Trophoblast cell (in vitro differentiated cells and primary cell): ENCODE data around the gene KIF26A.

Experiments
- DNase-seq, 2 donors: peaks; one replicate each; pipeline ENCODE4 v3.0.0-alpha.2; 2016
- H2AFZ ChIP-seq: 2 replicates; pipeline ENCODE4 v1.6.1; 2013; ENCODE audit warnings: low read length, moderate library complexity, mild to moderate bottlenecking; ENCODE audit not compliant: insufficient read depth, poor library complexity
- H2AK5ac ChIP-seq: 2 replicates; pipeline ENCODE4 v1.6.1; 2013; ENCODE audit warnings: mild to moderate bottlenecking, low read length
- H2BK120ac ChIP-seq: 2 replicates; pipeline ENCODE4 v1.6.1; 2013; ENCODE audit warnings: low read length, mild to moderate bottlenecking, moderate library complexity; ENCODE audit not compliant: insufficient read depth, poor library complexity
- H2BK12ac ChIP-seq: 2 replicates; pipeline ENCODE4 v1.6.1; 2013; ENCODE audit warnings: mild to moderate bottlenecking, low read length, moderate library complexity
- H2BK5ac ChIP-seq: 2 replicates; pipeline ENCODE4 v1.6.1; 2013; ENCODE audit warnings: low read length, low read depth, moderate library complexity, mild to moderate bottlenecking; ENCODE audit not compliant: poor library complexity
- H3K14ac ChIP-seq: 2 replicates; pipeline ENCODE4 v1.6.1; 2013; ENCODE audit warnings: mild to moderate bottlenecking, low read length
- H3K18ac ChIP-seq: 2 replicates; pipeline ENCODE4 v1.6.1; 2013; ENCODE audit warnings: mild to moderate bottlenecking, low read length
- H3K23ac ChIP-seq: 2 replicates; pipeline ENCODE4 v1.6.1; 2013; ENCODE audit warnings: low read length
- H3K27ac ChIP-seq: 2 replicates; pipeline ENCODE4 v1.5.1; 2013; ENCODE audit warnings: low read depth, mild to moderate bottlenecking, inconsistent platforms, low read length, moderate library complexity
- H3K27me3 ChIP-seq: 2 replicates; pipeline ENCODE4 v1.6.1; 2013; ENCODE audit warnings: inconsistent platforms, mild to moderate bottlenecking, low read length, moderate library complexity; ENCODE audit not compliant: insufficient read depth
- H3K36me3 ChIP-seq, 2 experiments: 1 replicate in 1 of 2; 2 replicates in 1 of 2; pipeline ENCODE4 v1.6.1; 2013; ENCODE audit warnings: low read length in 2 of 2, mild to moderate bottlenecking in 2 of 2, moderate library complexity in 1 of 2; ENCODE audit not compliant: insufficient read depth in 2 of 2, control insufficient read depth in 1 of 2
- H3K4ac ChIP-seq: 2 replicates; pipeline ENCODE4 v1.6.1; 2013; ENCODE audit warnings: low read depth, mild to moderate bottlenecking, low read length, moderate library complexity
- H3K4me1 ChIP-seq, 2 experiments: 1 replicate in 1 of 2; 2 replicates in 1 of 2; pipeline ENCODE4 v1.6.1; 2013; ENCODE audit warnings: low read length in 2 of 2, mild to moderate bottlenecking in 2 of 2, moderate library complexity in 1 of 2; ENCODE audit not compliant: insufficient read depth in 2 of 2, control insufficient read depth in 1 of 2
- H3K4me2 ChIP-seq: 2 replicates; pipeline ENCODE4 v1.6.1; 2013; ENCODE audit warnings: inconsistent platforms, mild to moderate bottlenecking, low read length, moderate library complexity
- H3K4me3 ChIP-seq: 2 replicates; pipeline ENCODE4 v1.5.1; 2013; ENCODE audit warnings: mild to moderate bottlenecking, low read depth, low read length, inconsistent platforms
- H3K79me1 ChIP-seq: one replicate; pipeline ENCODE4 v1.6.1; 2013; ENCODE audit warnings: low read length
- H3K79me2 ChIP-seq: 2 replicates; pipeline ENCODE4 v1.6.1; 2013; ENCODE audit warnings: low read length, mild to moderate bottlenecking; ENCODE audit not compliant: control insufficient read depth, insufficient read depth, poor library complexity
- H3K9ac ChIP-seq: 2 replicates; pipeline ENCODE4 v1.6.1; 2013; ENCODE audit warnings: mild to moderate bottlenecking, low read length
- H3K9me3 ChIP-seq: 2 replicates; pipeline ENCODE4 v1.6.1; 2013; ENCODE audit warnings: low read depth, mild to moderate bottlenecking, control low read depth, inconsistent platforms, low read length; ENCODE audit not compliant: insufficient read depth
- H4K12ac ChIP-seq: 2 replicates; pipeline ENCODE4 v1.6.1; 2013; ENCODE audit warnings: low read depth, mild to moderate bottlenecking, low read length, moderate library complexity
- H4K8ac ChIP-seq: 2 replicates; pipeline ENCODE4 v1.6.1; 2013; ENCODE audit warnings: low read depth, mild to moderate bottlenecking, low read length, moderate library complexity
- H4K91ac ChIP-seq: one replicate; pipeline ENCODE4 v1.6.1; 2013; ENCODE audit warnings: low read depth, mild to moderate bottlenecking, low read length, moderate library complexity
- WGBS: extraction: QIAGEN DNeasy Blood & Tissue Kit; methylation state at CpG from one replicate; pipeline ENCODE4 v1.1.7; 2013; ENCODE audit warnings: missing lambda C conversion rate; ENCODE audit not compliant: insufficient read length, insufficient coverage; ENCODE audit errors: extremely low coverage; 5-methylcytosine and 5-hydroxymethylcytosine counted together

KIF26A gene

GRCh38 chr14:104180561-104181165 lies 42.3 kb downstream of the KIF26A start:
- no peaks in the 10 kb centered on the region for H3K79me1 ChIP-seq
- no CpG with 5 or more reads among the region's 26 CpGs for WGBS
- no peaks in the 10 kb centered on the region for H3K27me3 ChIP-seq
- no peak overlapping the region for H4K8ac ChIP-seq
- H3K23ac ChIP-seq = no peak overlapping the region
- peaks cover 2 to 4% of the 10 kb centered on the region in 2 experiments for H3K4me1 ChIP-seq
- peaks cover 0 to 2% of the 10 kb centered on the region in 2 experiments for H3K36me3 ChIP-seq
- H3K9ac ChIP-seq = no peak overlapping the region
- no peak overlapping the region for H4K12ac ChIP-seq
- H3K18ac ChIP-seq = no peak overlapping the region
- no peak overlapping the region for H2AFZ ChIP-seq
- no peak overlapping the region for H3K4me2 ChIP-seq
- H2BK12ac ChIP-seq = no peak overlapping the region
- no peak overlapping the region for H2BK5ac ChIP-seq
- no peak overlapping the region for H3K4me3 ChIP-seq
- no peak overlapping the region for H3K4ac ChIP-seq
- no peak overlapping the region for H2AK5ac ChIP-seq
- H3K14ac ChIP-seq = no peak overlapping the region
- H2BK120ac ChIP-seq = no peak overlapping the region
- H3K9me3 ChIP-seq = peaks cover 2% of the 10 kb centered on the region
- H3K79me2 ChIP-seq = no peaks in the 10 kb centered on the region
- no peak overlapping the region for H3K27ac ChIP-seq
- no peak overlapping the region for H4K91ac ChIP-seq
- DNase-seq = no peak

GRCh38 chr14:104181761-104182530 lies 43.6 kb downstream of the KIF26A start:
- Histone ChIP-seq H2AFZ (no peak overlapping the region), H2BK120ac (no peak overlapping the region), H3K4me3 (no peak overlapping the region), H2BK12ac (no peak overlapping the region), H3K27ac (no peak overlapping the region), H3K9me3 (peaks cover 1% of the 10 kb centered on the region), H3K79me2 (no peaks in the 10 kb centered on the region), H4K8ac (no peak overlapping the region), H4K91ac (no peak overlapping the region), H3K4me2 (no peak overlapping the region), H4K12ac (no peak overlapping the region), H3K36me3 (peaks cover 0 to under 1% of the 10 kb centered on the region in 2 experiments), H2AK5ac (no peak overlapping the region), H3K4ac (no peak overlapping the region), H3K23ac (no peak overlapping the region), H3K4me1 (peaks cover 2 to 4% of the 10 kb centered on the region in 2 experiments), H3K14ac (no peak overlapping the region), H3K9ac (no peak overlapping the region), H3K79me1 (no peaks in the 10 kb centered on the region), H3K27me3 (no peaks in the 10 kb centered on the region), H3K18ac (no peak overlapping the region), H2BK5ac (no peak overlapping the region)
- peak in 1 of 2 donors; percentile 36 for DNase-seq
- WGBS = no CpG with 5 or more reads among the region's 27 CpGs

DNA sequence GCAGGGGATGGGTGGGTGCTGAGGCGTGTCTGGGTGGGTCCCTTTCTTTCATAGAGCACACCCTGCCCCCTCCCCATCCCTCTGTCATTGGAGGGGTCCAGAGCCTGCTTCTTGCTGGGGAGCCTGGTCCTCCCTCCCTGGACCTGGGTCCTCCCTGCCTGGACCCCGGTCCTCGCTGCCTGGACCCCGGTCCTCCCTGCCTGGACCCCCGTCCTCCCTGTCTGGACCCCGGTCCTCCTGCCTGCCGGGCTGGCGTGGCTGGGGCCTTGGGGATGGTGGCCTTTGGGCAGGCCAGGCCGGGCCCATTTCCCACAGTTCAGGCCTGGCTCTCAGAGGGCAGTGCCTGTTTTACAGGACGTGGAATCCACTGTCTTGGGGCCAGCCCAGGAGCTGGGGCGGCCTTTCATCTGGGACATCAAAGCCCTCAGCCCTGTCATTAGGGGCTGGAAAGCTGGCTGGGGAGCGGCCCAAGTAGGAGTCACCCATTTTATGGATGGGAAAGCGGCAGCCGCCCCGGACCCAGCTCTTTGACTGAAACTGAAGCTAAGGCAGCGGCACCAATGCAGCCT lies 44.6 kb downstream of the KIF26A start:
- Histone ChIP-seq H4K8ac (no peak overlapping the region), H3K14ac (no peak overlapping the region), H3K23ac (no peak overlapping the region), H3K18ac (no peak overlapping the region), H3K9ac (no peak overlapping the region), H3K36me3 (no peaks in the 10 kb centered on the region), H2AK5ac (no peak overlapping the region), H3K4me1 (peaks cover 2 to 4% of the 10 kb centered on the region in 2 experiments), H3K4me2 (no peak overlapping the region), H2BK120ac (no peak overlapping the region), H2BK12ac (no peak overlapping the region), H3K79me2 (no peaks in the 10 kb centered on the region), H2BK5ac (no peak overlapping the region), H4K91ac (no peak overlapping the region), H3K27ac (no peak overlapping the region), H3K4ac (no peak overlapping the region), H2AFZ (no peak overlapping the region), H4K12ac (no peak overlapping the region), H3K9me3 (no peaks in the 10 kb centered on the region), H3K27me3 (no peaks in the 10 kb centered on the region), H3K79me1 (no peaks in the 10 kb centered on the region), H3K4me3 (no peak overlapping the region)
- WGBS = no CpG with 5 or more reads among the region's 16 CpGs
- DNase-seq = no peak

GRCh38 chr14:104183796-104184195 lies 45.4 kb downstream of the KIF26A start:
- WGBS = no CpG with 5 or more reads among the region's 13 CpGs
- Histone ChIP-seq H2BK12ac (no peak overlapping the region), H3K4me2 (no peak overlapping the region), H3K4me1 (peaks cover 2 to 4% of the 10 kb centered on the region in 2 experiments), H3K79me2 (no peaks in the 10 kb centered on the region), H3K27ac (no peak overlapping the region), H3K9me3 (no peaks in the 10 kb centered on the region), H3K27me3 (no peaks in the 10 kb centered on the region), H3K18ac (no peak overlapping the region), H3K4ac (no peak overlapping the region), H3K9ac (no peak overlapping the region), H3K14ac (no peak overlapping the region), H3K79me1 (no peaks in the 10 kb centered on the region), H4K91ac (no peak overlapping the region), H3K23ac (no peak overlapping the region), H4K8ac (no peak overlapping the region), H3K4me3 (no peak overlapping the region), H2AFZ (no peak overlapping the region), H3K36me3 (no peaks in the 10 kb centered on the region), H2BK5ac (no peak overlapping the region), H2BK120ac (no peak overlapping the region), H4K12ac (no peak overlapping the region), H2AK5ac (no peak overlapping the region)
- no peak for DNase-seq
